Measurements from ENCODE around the gene ERRFI1. TPM values are rescaled to one million over a fixed set of nuclear protein-coding genes. Genes with fewer than 3 reads are reported as not detected.

Gene ERRFI1
- total and polyA plus RNA-seq, 2 of the 8 experiments (the other 6 are each of a cell fraction or from before 2014, with no cell fraction given), result 23.4 to 46.1 TPM

- no peak overlapping the region for H2AFZ ChIP-seq (ENCODE audit: low read length)
- no peak overlapping the region for H2BK5ac ChIP-seq (ENCODE audit: low read depth, low read length)
- no peak overlapping the region for H2BK12ac ChIP-seq (ENCODE audit: low read depth, low read length)
- ChIA-PET POLR2A (ENCODE audit: partially characterized antibody) (interaction anchor here (0.6 kb wide), 1 partner anchor 29 kb away, joined by 4 read pairs; no protein-coding TSS in a partner anchor), CTCF (ENCODE audit: partially characterized antibody) (interaction anchor here (0.7 to 2.1 kb wide), 5 partner anchors 11 to 371 kb away, joined by 3 to 5 read pairs (median 3); no protein-coding TSS in a partner anchor)
- H3K9ac ChIP-seq (replicated peaks in 1 of 4; ENCODE audit: extremely low read depth in 1 of 4, low read depth in 3 of 4, low read length in 3 of 4), result no peak overlapping the region
- H3K36me3 ChIP-seq (ENCODE audit: control insufficient read depth in 2 of 4, insufficient read depth in 4 of 4, low read length in 3 of 4), result no peaks in the 10 kb centered on the region
- H3K27me3 ChIP-seq (replicated peaks in 1 of 4; ENCODE audit: control insufficient read depth in 3 of 4, extremely low read depth in 1 of 4, insufficient read depth in 3 of 4, low read length in 3 of 4), result no peaks in the 10 kb centered on the region
- no peaks in the 10 kb centered on the region for H4K20me1 ChIP-seq (replicated peaks in 1 of 2; ENCODE audit: control insufficient read depth in 1 of 2, insufficient read depth in 2 of 2, low read length in 2 of 2)
- H3K4me3 ChIP-seq (ENCODE audit: extremely low read depth in 1 of 4, insufficient read depth in 2 of 4, low read depth in 3 of 4, low read length in 4 of 4), result no peak overlapping the region
- DNase-seq (ENCODE audit: low read depth in 1 of 2, low spot score in 2 of 2) (no peak), FAIRE-seq (no peak)
- H2BK15ac ChIP-seq (ENCODE audit: low read length), result no peak overlapping the region
- H3K79me2 ChIP-seq (ENCODE audit: control insufficient read depth in 1 of 2, insufficient read depth in 2 of 2, low read length in 2 of 2), result no peaks in the 10 kb centered on the region
- H3K23ac ChIP-seq (ENCODE audit: insufficient read length), result no peak overlapping the region
- H2BK20ac ChIP-seq (ENCODE audit: low read length), result no peak overlapping the region
- H3K56ac ChIP-seq (replicated peaks; ENCODE audit: insufficient read length, low read depth, low read length), result no peak overlapping the region
- peaks cover 3 to 12% (median 8%) of the 10 kb centered on the region in 4 experiments for H3K4me1 ChIP-seq (replicated peaks in 1 of 4; ENCODE audit: control insufficient read depth in 3 of 4, insufficient read depth in 4 of 4, low read length in 3 of 4)
- 93% methylated on average over 7 of the region's 7 CpGs; no CpG with 5 or more reads in 1 of the 2 experiments for WGBS, 2 experiments (ENCODE audit: extremely low coverage in 1 of 2, insufficient coverage in 1 of 2, insufficient read length in 1 of 2, insufficient replicate concordance in 2 of 2, low coverage in 1 of 2, low lambda C conversion rate in 2 of 2, missing lambda C conversion rate in 1 of 2)
- no peak overlapping the region for H4K91ac ChIP-seq (replicated peaks; ENCODE audit: insufficient read length, low read length)
- no peak overlapping the region for H3K18ac ChIP-seq (ENCODE audit: extremely low read depth, low read length)
- H4K8ac ChIP-seq (ENCODE audit: extremely low read depth, insufficient read depth, low read length), result no peak overlapping the region
- no peak overlapping the region for H3K4ac ChIP-seq (replicated peaks; ENCODE audit: insufficient read length, low read depth, low read length)
- H2BK120ac ChIP-seq (replicated peaks; ENCODE audit: low read depth, low read length), result no peak overlapping the region
- H2AK5ac ChIP-seq (ENCODE audit: low read depth, low read length), result no peak overlapping the region
- no peak overlapping the region for H4K5ac ChIP-seq (ENCODE audit: insufficient read length, low read depth, low read length)
- H3K27ac ChIP-seq (ENCODE audit: low read depth, low read length), result no peak overlapping the region
- H3K4me2 ChIP-seq (ENCODE audit: insufficient read depth in 1 of 2, low read depth in 2 of 2, low read length in 2 of 2), result no peak overlapping the region
- no peaks in the 10 kb centered on the region for H3K23me2 ChIP-seq (ENCODE audit: low read depth, low read length)
- no peaks in the 10 kb centered on the region for H3K79me1 ChIP-seq (ENCODE audit: low read depth, low read length)
- no peaks in the 10 kb centered on the region for H3K9me3 ChIP-seq (ENCODE audit: insufficient read depth in 2 of 2, low read depth in 1 of 2, low read length in 1 of 2)
- H3K14ac ChIP-seq (ENCODE audit: insufficient read length), result no peak overlapping the region
- TF ChIP-seq ATF3 (IDR thresholded peaks at IDR 0.05; ENCODE audit: insufficient read depth, low read depth, low read length), result no peak
- TF ChIP-seq FOSL1 (IDR thresholded peaks at IDR 0.05; ENCODE audit: insufficient read depth, low read depth, low read length), result no peak
- TF ChIP-seq BRCA1 (IDR thresholded peaks at IDR 0.05; ENCODE audit: low read depth, low read length), result no peak
- TF ChIP-seq SP1 (IDR thresholded peaks at IDR 0.05; ENCODE audit: low read depth, low read length), result no peak
Measured at GRCh38 chr1:8073112-8073855, 47.2 kb upstream of the ERRFI1 start.

All from H1 (cell line).